C1 segment of cervical spinal cord (tissue), 14 donors: ENCODE results near the gene MGAT5.

Experiments used
- DNase-seq, 14 donors: peaks; one replicate each; lab custom pipeline; 2025; lab: John Stamatoyannopoulos, UW

The MGAT5 gene

DNA sequence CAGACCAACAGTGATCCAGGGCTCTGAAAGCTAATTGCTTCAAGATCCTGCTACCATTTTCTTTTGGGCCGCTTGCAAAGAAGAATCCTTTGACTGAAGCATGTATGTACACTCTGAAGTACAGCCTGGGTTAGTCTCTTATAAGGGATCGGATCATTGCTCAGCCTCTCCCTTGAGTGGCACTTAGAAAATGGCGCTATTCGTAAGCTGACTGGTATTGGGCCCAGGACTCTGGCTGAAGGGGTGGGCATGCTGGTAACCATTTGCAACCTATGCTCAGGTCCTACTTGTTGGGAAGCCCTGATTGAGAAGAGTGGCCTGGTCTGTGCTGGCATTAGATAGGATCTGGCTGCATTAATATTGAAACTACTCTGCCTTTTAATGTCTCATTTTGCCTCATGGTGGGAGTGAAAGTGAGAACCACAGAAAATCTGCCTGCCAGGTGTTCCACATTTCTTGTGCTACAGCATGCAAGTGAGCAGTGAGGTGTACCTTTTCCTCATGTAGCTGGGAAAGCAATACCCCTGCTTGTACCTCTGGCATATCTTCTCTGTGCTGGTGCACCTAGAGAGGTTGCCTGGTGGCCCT, 661 bp upstream of the MGAT5 start:
- no peak for DNase-seq

GRCh38 chr2:134254824-134255223, 952 bp downstream of the MGAT5 start:
- DNase-seq = no peak

DNA sequence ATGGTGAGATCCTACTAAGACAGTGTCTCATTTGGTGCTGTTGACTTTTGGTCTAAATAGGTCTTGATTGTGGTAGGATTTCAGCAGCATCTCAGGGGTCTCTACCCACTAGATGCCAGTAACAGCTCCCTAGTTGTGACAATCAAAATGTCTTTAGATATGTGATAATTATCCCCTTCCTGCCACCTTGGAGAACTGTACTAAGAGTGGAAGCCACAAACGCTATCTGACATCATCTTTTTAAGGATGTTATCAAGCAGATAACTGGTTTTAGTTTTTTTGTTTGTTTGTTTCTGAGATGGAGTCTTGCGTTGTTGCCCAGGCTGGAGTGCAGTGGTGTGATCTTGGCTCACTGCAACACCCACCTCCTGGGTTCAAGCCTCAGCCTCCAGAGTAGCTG, 3.1 kb downstream of the MGAT5 start:
- no peak for DNase-seq

DNA sequence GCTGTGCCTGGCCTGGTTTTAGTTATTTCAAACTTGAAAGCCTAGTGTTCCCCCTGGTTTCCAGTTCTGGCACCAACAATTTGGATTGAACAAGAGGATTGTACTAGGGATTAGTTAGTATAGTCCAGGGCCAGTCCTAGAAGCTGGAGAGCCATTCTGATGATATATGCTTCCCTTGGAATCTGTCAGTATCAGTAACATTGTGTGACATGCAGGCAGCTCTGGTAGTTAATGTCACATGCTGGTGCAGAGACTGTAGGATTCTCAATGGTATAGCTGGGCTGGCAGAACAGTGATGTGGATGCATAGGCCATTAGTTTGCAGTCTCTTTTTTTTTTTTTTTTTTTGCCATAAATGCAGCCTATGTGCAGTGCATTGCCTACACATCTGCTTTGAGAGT, 3.6 kb downstream of the MGAT5 start:
- no peak for DNase-seq

- peak in 1 of 14 donors; percentile 26 for DNase-seq
Observed at GRCh38 chr2:134257965-134258683, 4.3 kb downstream of the MGAT5 start.

GRCh38 chr2:134258684-134259388, 5.0 kb downstream of the MGAT5 start:
- peak in 13 of 14 donors; percentile 21 to 82 (median 40) for DNase-seq

- peak in 2 of 14 donors; percentile 50 to 72 for DNase-seq
Observed at GRCh38 chr2:134259571-134259970, 5.7 kb downstream of the MGAT5 start.

DNA sequence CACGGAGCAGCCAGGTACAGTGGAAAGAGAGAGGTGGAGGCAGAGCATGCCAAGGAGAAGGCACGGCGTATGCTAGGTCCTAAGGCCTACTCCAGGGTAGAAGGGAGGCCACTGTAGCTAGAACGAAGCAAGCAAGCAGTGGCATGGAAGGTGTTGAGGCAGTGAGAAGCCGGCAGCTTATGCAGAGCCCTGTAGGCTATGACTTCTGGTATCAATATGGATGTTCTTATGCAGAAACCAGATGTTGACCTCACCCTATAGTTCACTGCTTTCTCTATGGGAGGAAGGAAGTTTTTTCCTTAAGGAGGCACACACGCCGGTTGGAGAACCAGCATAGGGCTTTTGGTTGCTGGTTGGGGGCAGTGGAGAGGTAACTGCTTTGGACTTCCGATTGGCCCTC, 6.1 kb downstream of the MGAT5 start:
- peak in 2 of 14 donors; percentile 34 to 38 for DNase-seq

GRCh38 chr2:134260713-134261112, 6.8 kb downstream of the MGAT5 start:
- peak in 1 of 14 donors; percentile 28 for DNase-seq

DNA sequence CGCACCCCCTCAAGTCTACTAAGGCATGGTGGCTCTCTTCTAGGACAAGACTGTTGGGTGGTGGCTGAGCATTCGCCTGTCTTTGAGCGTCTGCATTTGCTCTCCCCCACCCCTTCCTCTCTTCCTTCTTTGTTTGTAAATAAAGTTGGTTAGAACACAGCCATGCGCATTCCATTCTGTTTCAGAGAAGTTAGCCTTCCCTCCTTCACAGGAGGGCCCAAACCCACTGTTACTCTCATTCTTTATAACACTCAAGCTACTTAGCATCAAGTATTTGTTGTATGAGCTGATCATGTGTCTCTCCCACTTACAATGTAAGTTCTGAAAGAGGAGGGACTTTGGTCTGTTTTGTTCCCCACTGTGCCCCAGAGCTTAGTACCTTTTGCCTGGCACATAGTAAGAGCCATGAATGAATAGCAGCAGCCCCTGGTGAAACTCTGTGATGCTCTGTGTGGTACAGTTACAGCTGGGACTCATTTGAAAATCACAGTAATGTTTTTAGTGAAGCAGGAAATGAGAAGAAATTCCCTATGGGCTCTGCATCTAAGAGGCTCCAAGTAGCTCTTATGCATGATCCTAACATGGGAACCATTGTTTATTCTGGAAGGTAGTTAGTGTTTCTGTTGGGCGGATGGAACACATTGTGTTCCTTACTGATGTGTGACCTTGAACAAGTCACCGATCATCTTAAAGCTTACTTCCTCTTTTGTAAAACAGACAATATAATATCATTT, 7.7 kb downstream of the MGAT5 start:
- no peak for DNase-seq

- no peak for DNase-seq
Observed at GRCh38 chr2:134262684-134263083, 8.8 kb downstream of the MGAT5 start.

GRCh38 chr2:134268265-134268664, 14.4 kb downstream of the MGAT5 start:
- peak in 2 of 14 donors; percentile 21 to 38 for DNase-seq

DNA sequence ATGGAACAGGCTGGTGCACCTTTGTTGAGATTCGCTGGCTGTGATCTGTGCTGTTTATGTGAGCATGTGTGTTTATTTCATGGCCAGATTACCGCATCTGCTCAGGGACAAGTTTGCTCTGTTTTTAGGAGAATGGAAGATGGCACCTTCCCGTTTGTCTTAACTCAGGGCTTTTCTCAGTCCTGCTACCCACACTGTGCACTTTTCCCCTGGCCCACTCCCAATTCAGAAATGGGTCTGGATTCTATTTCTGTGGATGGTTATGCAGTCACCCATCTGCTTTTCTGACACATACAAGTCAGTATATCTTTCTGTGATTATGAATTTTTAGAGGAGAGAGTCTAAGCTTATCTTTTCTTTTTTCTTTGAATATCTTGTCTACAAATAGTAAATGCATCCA, 15.4 kb downstream of the MGAT5 start:
- no peak for DNase-seq

- DNase-seq = no peak
Observed at GRCh38 chr2:134269972-134270735, 16.3 kb downstream of the MGAT5 start.

DNA sequence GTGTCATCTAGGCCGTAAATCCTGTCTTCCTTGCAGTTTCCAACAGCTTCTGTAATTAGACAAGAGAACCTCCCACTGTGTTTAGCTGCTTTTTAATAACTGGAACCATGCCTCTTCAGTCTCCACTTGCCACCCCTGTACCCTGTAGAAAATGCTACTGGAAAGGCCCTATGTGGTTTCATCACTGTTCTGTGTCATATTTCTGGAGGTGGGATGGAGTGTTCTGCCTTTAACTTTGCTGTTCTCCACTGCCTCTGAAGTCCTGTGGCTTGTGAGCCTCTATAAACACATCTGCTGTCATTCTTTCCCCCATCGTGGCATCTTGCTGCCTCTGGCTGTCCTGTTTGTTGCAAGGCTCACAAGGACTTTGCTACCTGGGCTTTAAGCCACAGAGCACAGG, 17.9 kb downstream of the MGAT5 start:
- no peak for DNase-seq

- DNase-seq = no peak
Observed at GRCh38 chr2:134272806-134273205, 18.9 kb downstream of the MGAT5 start.

DNA sequence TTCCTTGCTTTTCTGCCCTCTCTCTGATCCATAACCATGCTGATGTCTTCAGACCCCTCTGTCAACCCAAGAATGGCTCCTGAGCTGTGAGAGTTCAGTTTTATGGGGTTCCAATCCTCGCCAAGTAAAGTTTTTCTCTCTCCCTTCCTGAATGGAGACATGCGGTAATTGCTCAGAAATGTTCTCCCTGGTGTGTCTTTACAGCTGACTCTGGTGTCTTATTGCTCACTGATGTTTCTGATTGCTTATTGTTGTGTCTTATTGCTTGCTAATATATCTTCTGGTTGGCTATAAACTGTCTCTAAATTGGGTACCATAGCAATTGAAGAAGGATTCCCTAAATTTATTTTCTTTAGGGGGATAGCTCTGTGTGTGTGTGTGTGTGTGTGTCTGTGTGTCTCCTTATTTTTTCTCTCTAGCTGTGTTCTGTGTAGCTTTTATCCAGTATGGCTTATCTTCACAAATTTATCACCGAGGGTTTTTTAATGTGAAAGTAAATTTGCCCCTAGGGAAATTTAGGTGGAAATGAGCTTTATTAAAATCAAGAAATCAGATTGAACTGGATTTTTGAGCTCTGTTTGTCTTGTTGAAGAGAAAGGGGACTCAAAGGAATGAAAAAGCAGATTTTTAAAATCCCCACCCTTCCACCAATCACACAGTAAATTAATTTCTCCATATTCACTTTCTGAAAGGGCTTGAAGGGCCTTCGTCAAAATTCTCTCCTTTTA, 19.5 kb downstream of the MGAT5 start:
- no peak for DNase-seq

- DNase-seq = no peak
Observed at GRCh38 chr2:134274121-134274520, 20.2 kb downstream of the MGAT5 start.

DNA sequence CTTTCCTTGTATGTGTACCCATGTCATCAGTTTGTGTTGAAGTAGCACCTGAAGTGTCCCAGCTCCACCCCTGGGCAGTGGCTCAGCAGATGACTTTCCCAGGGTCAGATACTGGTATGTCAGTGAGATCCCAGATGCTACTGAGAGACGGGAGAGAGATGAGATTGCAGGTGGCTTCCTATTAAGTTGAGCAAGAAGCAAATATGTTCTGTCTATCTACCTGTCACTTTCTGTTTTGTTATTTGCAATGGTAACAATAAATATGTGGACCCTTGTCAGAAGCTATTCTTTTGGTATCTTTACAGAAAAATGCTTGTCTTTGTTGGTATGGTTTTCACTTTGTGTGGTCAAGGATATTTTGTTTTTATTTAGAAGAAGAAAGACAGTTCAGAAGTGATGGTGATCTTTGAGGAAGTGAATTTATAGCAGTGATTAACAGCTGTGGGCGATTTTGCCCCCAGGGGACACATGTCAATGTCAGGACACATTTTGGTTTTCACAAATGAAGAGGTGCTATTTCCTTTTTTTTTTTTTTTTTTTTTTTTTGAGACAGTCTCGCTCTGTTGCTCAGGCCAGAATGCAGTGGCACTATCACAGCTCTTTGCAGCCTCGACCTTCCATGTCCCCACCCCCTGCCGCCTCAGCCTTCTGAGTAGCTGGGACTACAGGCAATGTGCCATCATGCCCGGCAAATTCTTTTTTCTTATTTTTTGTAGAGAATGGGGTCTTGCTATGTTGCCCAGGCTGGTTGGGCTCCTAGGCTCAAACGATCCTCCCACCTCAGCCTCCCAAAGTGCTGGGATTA, 21.4 kb downstream of the MGAT5 start:
- no peak for DNase-seq
